GM18951 (cell line): Measurements from ENCODE around the gene UMAD1.
"Not testable (repeated sequence)": the region's sequence is repeated elsewhere in the genome, so short reads cannot be mapped to it uniquely, and the experiment has no call there.

ENCODE experiments used
- POLR2A ChIP-seq: IDR thresholded peaks from 4 replicates; pipeline ENCODE4 v1.6.1; 2011; ENCODE audit warnings: mild to moderate bottlenecking; ENCODE audit not compliant: insufficient read length, insufficient read depth; ENCODE audit errors: extremely low read depth
- in situ Hi-C: fragments of 300-500 bp; cut with MboI; formaldehyde crosslinking; loops from one replicate; pipeline ENCODE4 v1.12.0; 2022; ENCODE audit warnings: low sequenced_read_pairs, mixed read lengths, inconsistent platforms; ENCODE audit not compliant: unreplicated experiment

The UMAD1 gene

DNA sequence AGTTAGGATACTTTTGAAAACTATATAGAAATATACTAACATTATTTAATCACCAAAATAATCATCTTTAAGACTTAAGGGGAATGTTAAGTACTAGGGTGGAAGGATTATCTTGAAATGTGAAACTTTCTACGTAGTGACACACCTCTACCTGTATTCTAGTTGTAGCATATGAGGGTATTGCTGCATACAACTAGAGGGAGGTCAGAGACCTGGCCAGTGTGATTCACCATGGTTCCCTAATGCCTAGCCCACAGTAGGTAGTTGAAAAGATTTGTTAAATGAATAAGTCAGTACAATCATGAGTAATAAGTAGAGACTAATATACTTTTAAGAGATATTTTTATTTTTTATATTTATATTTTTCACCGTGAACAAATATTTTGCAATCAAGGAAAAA, 162.0 kb downstream of the UMAD1 start:
- in situ Hi-C loops: no loop called here
- TF ChIP-seq POLR2A: no peak

- TF ChIP-seq POLR2A: no peak
These were observed 163.2 kb downstream of the UMAD1 start for GRCh38 chr7:7803715-7804178.

DNA sequence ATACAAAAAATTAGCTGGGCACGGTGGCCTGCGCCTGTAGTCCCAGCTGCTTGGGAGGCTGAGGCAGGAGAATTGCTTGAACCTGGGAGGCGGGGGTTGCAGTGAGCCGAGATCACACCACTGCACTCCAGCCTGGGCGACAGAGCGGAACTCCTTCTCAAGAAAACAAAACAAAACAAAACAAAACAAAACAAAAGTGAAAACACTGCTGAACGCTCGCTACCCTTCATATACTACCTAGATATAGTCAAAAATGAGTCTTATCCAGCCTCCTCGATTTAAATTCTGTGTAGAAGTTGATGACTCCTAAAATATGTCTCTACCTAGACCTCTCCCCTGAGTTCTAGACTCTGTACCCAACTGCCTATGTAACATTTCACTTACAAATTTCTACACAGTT, 164.3 kb downstream of the UMAD1 start:
- in situ Hi-C loops: not testable (repeated sequence)

More at GRCh38 chr7:7803715-7804178, 163.2 kb downstream of the UMAD1 start:
- in situ Hi-C loops: no loop called here

GRCh38 chr7:7805511-7806153, 165.1 kb downstream of the UMAD1 start:
- TF ChIP-seq POLR2A: no peak
- in situ Hi-C loops: no loop called here

DNA sequence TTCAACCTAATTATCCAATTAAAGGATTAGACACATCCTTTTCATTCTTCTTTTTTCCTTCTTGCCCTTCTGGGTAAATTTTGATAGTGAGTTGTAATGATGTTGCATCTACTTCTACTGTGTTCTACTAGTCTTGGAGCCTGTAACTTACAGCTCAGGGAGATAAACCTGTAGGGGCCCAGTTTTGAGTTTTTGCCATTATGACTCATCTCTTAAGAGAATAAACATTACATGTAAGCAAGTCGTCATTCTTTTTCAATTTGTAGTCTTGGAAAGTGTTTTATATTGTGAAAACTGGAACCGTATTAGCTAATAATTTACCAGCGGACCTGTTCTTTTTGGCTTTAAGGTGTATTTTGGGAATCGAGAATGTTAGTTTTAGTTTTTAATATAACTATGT, 167.6 kb downstream of the UMAD1 start:
- in situ Hi-C loops: no loop called here
- TF ChIP-seq POLR2A: no peak

DNA sequence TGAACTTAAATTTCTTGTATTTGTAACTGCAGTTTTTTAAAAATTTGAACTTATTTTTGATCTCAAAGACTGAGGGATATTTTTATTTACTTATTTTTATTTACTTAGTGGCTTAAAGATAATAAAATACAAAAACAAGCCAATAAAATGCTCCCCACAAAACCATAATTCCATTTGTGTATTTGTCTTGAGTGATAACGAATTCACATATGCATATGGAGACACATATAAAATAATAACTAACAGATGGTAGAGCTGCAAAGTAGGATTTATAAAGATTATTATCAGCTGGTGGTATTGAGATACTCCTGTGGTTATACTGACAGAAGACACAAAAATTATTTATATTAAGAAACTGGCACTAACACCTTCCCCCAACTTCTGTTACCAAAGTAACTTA, 168.1 kb downstream of the UMAD1 start:
- TF ChIP-seq POLR2A: no peak
- in situ Hi-C loops: no loop called here

DNA sequence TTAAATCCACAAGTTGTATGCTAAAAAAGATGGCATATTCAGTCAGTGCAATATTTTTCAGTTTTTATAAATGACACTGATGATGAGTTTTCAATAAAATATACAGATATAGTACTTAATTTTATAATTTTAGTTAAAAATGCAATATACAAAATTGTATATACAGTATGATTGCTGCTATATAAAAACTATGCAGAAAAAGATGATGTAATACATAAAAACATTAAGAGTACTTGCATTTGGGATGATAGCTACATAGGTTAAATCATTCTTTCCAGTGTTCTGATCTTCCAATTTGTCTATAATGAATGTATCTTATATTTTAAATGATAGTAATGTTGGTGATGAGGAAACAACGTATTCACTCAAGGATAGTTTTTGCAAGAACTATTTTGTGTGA, 169.8 kb downstream of the UMAD1 start:
- in situ Hi-C loops: no loop called here
- no peak for TF ChIP-seq POLR2A

DNA sequence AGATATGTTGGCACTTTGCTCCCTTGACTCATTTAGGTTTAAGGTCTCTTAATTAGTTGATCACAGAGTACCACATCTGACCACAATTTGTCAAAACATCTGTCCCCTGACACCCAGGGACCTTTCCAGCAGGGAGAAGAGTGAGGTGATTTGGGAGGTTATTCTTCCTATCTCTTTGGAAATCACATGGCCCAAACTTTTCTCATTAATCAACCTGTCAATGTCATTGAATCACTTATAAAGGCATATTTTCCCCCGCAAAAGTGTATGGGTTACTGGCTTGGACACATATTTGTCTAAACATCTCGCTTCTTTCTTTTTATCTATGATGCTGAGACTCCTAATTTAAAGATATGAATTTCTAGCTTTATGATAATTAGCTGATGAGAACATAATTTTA, 170.3 kb downstream of the UMAD1 start:
- no peak for TF ChIP-seq POLR2A
- in situ Hi-C loops: no loop called here

DNA sequence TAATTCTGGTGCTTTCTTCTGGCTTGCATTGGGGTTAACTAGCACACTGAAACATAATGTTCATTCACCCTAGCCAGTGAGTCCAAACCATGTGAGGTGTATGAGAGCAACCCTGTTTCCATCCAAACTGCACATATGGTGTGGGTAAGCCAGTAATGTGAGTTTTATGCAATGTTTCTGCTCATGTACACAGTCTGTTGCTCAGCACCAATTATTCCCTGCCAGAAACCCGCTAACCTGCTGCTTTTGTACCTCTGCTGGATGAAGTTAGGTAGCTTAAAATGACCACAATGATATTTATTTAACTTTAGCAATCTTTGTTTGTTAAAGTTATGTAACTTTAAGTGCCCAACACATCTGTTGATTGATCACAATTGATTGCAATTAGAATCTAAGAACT, 171.6 kb downstream of the UMAD1 start:
- in situ Hi-C loops: no loop called here

GRCh38 chr7:7815395-7815794, 174.8 kb downstream of the UMAD1 start:
- in situ Hi-C loops: no loop called here
- TF ChIP-seq POLR2A: no peak

More for the DNA sequence above, 171.6 kb downstream of the UMAD1 start:
- no peak for TF ChIP-seq POLR2A

GRCh38 chr7:7816084-7816483, 175.5 kb downstream of the UMAD1 start:
- TF ChIP-seq POLR2A: no peak
- in situ Hi-C loops: no loop called here

GRCh38 chr7:7816816-7817536, 176.4 kb downstream of the UMAD1 start:
- TF ChIP-seq POLR2A: no peak
- in situ Hi-C loops: no loop called here

DNA sequence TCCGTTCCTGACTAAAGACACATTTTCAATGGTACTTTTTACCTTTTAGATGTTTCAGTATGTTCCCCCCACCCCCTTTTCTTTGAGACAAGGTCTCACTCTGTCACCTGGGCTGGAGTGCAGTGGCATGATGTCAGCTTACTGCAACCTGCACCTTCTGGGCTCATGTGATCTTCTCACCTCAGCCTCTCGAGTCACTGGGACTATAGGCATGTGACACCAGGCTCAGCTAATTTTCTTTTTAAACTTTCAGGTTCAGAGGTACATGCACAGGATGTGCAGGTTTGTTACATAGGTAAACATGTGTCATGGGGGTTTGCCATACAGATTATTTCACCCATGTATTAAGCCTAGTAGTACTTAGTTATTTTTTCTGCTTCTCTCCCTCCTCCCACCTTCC, 177.2 kb downstream of the UMAD1 start:
- in situ Hi-C loops: no loop called here
- no peak for TF ChIP-seq POLR2A

- in situ Hi-C loops: not testable (repeated sequence)
These were observed 177.6 kb downstream of the UMAD1 start for GRCh38 chr7:7818179-7818578.

- in situ Hi-C loops: no loop called here
- TF ChIP-seq POLR2A: no peak
These were observed 179.1 kb downstream of the UMAD1 start for GRCh38 chr7:7819442-7820247.
